ENCODE data around the gene DNAH6.

DNAH6 gene

GRCh38 chr2:84817239-84817655 lies 300.9 kb downstream of the DNAH6 start:
- no peak for DNase-seq (ENCODE audit: extremely low read depth, low read depth)
- TF ChIP-seq CTCF (IDR thresholded peaks at IDR 0.05; ENCODE audit: low read depth, low read length, missing control alignments): no peak
- H3K4me3 ChIP-seq (replicated peaks; ENCODE audit: low read depth, low read length): no peak overlapping the region

- TF ChIP-seq CTCF (IDR thresholded peaks at IDR 0.05; ENCODE audit: low read depth, low read length, missing control alignments): no peak
- H3K4me3 ChIP-seq (replicated peaks; ENCODE audit: low read depth, low read length): no peak overlapping the region
- no peak for DNase-seq (ENCODE audit: extremely low read depth, low read depth)
Measured at GRCh38 chr2:84821806-84822205, 305.5 kb downstream of the DNAH6 start.

GRCh38 chr2:84823229-84823628 lies 306.9 kb downstream of the DNAH6 start:
- DNase-seq (ENCODE audit: extremely low read depth, low read depth): no peak
- no peak for TF ChIP-seq CTCF (IDR thresholded peaks at IDR 0.05; ENCODE audit: low read depth, low read length, missing control alignments)
- H3K4me3 ChIP-seq (replicated peaks; ENCODE audit: low read depth, low read length): no peak overlapping the region

- TF ChIP-seq CTCF (IDR thresholded peaks at IDR 0.05; ENCODE audit: low read depth, low read length, missing control alignments): no peak
Measured at GRCh38 chr2:84823788-84824187, 307.5 kb downstream of the DNAH6 start.

GRCh38 chr2:84827978-84828575 lies 311.8 kb downstream of the DNAH6 start:
- DNase-seq (ENCODE audit: extremely low read depth, low read depth): no peak
- H3K4me3 ChIP-seq (replicated peaks; ENCODE audit: low read depth, low read length): no peak overlapping the region
- no peak for TF ChIP-seq CTCF (IDR thresholded peaks at IDR 0.05; ENCODE audit: low read depth, low read length, missing control alignments)

More at GRCh38 chr2:84823788-84824187, 307.5 kb downstream of the DNAH6 start:
- DNase-seq (ENCODE audit: extremely low read depth, low read depth): no peak
- no peak overlapping the region for H3K4me3 ChIP-seq (replicated peaks; ENCODE audit: low read depth, low read length)

GRCh38 chr2:84829693-84830092 lies 313.4 kb downstream of the DNAH6 start:
- H3K4me3 ChIP-seq (replicated peaks; ENCODE audit: low read depth, low read length): no peak overlapping the region
- no peak for DNase-seq (ENCODE audit: extremely low read depth, low read depth)
- TF ChIP-seq CTCF (IDR thresholded peaks at IDR 0.05; ENCODE audit: low read depth, low read length, missing control alignments): no peak

GRCh38 chr2:84830095-84830494 lies 313.8 kb downstream of the DNAH6 start:
- TF ChIP-seq CTCF (IDR thresholded peaks at IDR 0.05; ENCODE audit: low read depth, low read length, missing control alignments): no peak
- H3K4me3 ChIP-seq (replicated peaks; ENCODE audit: low read depth, low read length): no peak overlapping the region
- DNase-seq (ENCODE audit: extremely low read depth, low read depth): no peak
